ENCODE results near the gene FAM20C. TPM values are rescaled to one million over a fixed set of nuclear protein-coding genes. Genes with fewer than 3 reads are reported as not detected.

The FAM20C gene
- total and polyA plus RNA-seq, 10 of the 15 experiments (the other 5 are each of a cell fraction or from before 2014, with no cell fraction given), result 0.44 TPM; not detected in 9

DNA sequence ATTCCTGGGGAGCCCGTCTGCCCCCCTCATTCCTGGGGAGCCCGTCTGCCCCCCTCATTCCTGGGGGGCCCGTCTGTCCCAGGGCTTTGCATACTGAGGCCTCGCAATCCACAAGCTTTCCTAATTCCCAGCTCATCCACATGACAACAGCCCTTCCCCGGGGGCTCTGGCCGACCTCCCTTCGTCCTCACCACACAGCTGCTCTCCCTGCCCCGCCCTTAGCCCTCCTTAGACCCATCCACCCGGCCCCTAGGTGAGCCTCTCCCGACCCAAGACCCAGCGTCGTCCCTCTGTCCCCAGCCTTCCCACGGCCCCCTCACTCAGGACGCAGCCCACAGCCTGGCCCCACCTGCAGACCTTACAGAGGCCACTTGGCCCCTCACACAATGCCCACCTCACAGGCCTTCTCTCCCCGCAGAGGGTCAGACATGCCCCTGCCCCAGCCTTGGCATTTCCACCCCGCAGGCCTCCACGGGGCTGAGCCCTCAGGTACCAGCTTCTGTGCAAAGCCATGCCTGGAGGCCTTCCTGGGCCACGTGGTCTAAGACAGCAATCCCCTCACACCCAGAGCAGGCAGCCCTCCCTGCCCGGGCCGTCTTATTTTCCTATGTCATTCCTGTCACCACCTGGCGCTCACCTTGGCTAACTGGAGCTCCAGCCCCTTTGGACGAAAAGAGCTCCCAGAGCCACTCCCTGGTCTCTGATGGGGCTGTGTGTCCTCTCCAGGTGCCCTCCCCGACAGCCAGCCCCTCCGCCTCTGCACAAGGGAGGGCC lies 3.5 kb upstream of the FAM20C start (continued):
- TF ChIP-seq BCL11A (IDR thresholded peaks at IDR 0.05; ENCODE audit: low read depth, low read length) (no peak), YBX1 (IDR thresholded peaks at IDR 0.05) (no peak), TCF7 (IDR thresholded peaks at IDR 0.05; ENCODE audit: borderline replicate concordance) (no peak), EED (IDR thresholded peaks at IDR 0.05; ENCODE audit: low read depth) (no peak)
- TF ChIP-seq, protein P1, sequence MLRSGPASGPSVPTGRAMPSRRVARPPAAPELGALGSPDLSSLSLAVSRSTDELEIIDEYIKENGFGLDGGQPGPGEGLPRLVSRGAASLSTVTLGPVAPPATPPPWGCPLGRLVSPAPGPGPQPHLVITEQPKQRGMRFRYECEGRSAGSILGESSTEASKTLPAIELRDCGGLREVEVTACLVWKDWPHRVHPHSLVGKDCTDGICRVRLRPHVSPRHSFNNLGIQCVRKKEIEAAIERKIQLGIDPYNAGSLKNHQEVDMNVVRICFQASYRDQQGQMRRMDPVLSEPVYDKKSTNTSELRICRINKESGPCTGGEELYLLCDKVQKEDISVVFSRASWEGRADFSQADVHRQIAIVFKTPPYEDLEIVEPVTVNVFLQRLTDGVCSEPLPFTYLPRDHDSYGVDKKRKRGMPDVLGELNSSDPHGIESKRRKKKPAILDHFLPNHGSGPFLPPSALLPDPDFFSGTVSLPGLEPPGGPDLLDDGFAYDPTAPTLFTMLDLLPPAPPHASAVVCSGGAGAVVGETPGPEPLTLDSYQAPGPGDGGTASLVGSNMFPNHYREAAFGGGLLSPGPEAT (IDR thresholded peaks at IDR 0.05; ENCODE audit: low read depth), result no peak

DNA sequence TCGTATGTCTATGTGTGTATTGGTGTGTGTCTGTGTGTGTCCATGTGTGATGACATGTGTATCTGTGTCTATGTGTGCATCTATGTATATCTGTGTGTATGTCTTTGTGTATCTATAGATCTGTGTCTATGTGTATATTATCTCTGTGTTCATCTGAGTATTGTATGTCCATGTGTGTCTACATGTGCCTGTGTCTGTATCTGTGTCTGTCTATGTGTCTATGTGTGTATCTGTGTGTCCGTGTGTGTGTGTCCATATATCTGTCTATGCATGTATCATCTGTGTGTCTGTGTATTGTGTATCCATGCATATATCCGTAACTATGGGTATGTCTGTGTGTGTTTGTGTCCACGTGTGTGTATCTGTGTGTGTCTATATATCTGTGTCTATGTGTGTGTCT lies 2.7 kb upstream of the FAM20C start:
- Histone ChIP-seq H3K27ac (ENCODE audit: control insufficient read depth, insufficient read depth) (no peak overlapping the region), H3K36me3 (ENCODE audit: control insufficient read depth in 2 of 2, insufficient read depth in 2 of 2, low read length in 1 of 2) (no peaks in the 10 kb centered on the region), H3K27me3 (replicated peaks in 1 of 2; ENCODE audit: control insufficient read depth in 2 of 2, insufficient read depth in 2 of 2, low read length in 1 of 2) (no peaks in the 10 kb centered on the region), H2AFZ (ENCODE audit: control insufficient read depth, low read depth, low read length) (no peak overlapping the region), H3K9ac (ENCODE audit: control insufficient read depth, insufficient read depth, low read length) (no peak overlapping the region), H3K4me3 (no peak overlapping the region), H3K4me1 (ENCODE audit: control insufficient read depth, insufficient read depth, low read length) (no peaks in the 10 kb centered on the region), H4K20me1 (ENCODE audit: control insufficient read depth, insufficient read depth) (no peaks in the 10 kb centered on the region), H3K79me2 (ENCODE audit: control insufficient read depth, insufficient read depth, low read length) (no peaks in the 10 kb centered on the region), H3K4me2 (ENCODE audit: control insufficient read depth, insufficient read depth) (no peak overlapping the region), H3K9me3 (replicated peaks; ENCODE audit: control insufficient read depth, insufficient read depth, low read length) (no peaks in the 10 kb centered on the region)
- SMC1A ChIA-PET (ENCODE audit: uncharacterized antibody, unreplicated experiment), result no interaction called here
- ATAC-seq (no peak), DNase-seq (ENCODE audit: low read depth, low spot score) (no peak), FAIRE-seq (no peak)
- 33% methylated on average over 4 of the region's 4 CpGs for WGBS (ENCODE audit: insufficient coverage, insufficient replicate concordance, low lambda C conversion rate, missing lambda C conversion rate)
- RAD21 ChIA-PET (ENCODE audit: unreplicated experiment), result no interaction called here
- POLR2A ChIA-PET, result no interaction called here
- CTCF ChIA-PET, result no interaction called here
- TF ChIP-seq, protein P2, sequence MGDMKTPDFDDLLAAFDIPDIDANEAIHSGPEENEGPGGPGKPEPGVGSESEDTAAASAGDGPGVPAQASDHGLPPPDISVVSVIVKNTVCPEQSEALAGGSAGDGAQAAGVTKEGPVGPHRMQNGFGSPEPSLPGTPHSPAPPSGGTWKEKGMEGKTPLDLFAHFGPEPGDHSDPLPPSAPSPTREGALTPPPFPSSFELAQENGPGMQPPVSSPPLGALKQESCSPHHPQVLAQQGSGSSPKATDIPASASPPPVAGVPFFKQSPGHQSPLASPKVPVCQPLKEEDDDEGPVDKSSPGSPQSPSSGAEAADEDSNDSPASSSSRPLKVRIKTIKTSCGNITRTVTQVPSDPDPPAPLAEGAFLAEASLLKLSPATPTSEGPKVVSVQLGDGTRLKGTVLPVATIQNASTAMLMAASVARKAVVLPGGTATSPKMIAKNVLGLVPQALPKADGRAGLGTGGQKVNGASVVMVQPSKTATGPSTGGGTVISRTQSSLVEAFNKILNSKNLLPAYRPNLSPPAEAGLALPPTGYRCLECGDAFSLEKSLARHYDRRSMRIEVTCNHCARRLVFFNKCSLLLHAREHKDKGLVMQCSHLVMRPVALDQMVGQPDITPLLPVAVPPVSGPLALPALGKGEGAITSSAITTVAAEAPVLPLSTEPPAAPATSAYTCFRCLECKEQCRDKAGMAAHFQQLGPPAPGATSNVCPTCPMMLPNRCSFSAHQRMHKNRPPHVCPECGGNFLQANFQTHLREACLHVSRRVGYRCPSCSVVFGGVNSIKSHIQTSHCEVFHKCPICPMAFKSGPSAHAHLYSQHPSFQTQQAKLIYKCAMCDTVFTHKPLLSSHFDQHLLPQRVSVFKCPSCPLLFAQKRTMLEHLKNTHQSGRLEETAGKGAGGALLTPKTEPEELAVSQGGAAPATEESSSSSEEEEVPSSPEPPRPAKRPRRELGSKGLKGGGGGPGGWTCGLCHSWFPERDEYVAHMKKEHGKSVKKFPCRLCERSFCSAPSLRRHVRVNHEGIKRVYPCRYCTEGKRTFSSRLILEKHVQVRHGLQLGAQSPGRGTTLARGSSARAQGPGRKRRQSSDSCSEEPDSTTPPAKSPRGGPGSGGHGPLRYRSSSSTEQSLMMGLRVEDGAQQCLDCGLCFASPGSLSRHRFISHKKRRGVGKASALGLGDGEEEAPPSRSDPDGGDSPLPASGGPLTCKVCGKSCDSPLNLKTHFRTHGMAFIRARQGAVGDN (IDR thresholded peaks at IDR 0.05), result no peak
- TF ChIP-seq BHLHE40 (IDR thresholded peaks at IDR 0.05; ENCODE audit: borderline replicate concordance in 1 of 2, low read depth in 2 of 2, low read length in 1 of 2) (no peak), ETV6 (conservative IDR thresholded peaks at IDR 0.05 in 1 of 2, IDR thresholded peaks at IDR 0.05 in 1 of 2; ENCODE audit: borderline replicate concordance in 1 of 2, low read depth in 1 of 2) (no peak), FOS (IDR thresholded peaks at IDR 0.05; ENCODE audit: borderline replicate concordance, extremely low read depth, insufficient read length) (no peak), GATAD2B (conservative IDR thresholded peaks at IDR 0.05; ENCODE audit: low read depth) (no peak), CBX3 (IDR thresholded peaks at IDR 0.05; ENCODE audit: borderline replicate concordance, low read depth) (no peak), HDAC2 (IDR thresholded peaks at IDR 0.05) (no peak), RAD21 (IDR thresholded peaks at IDR 0.05; ENCODE audit: insufficient read depth, low read depth, low read length) (no peak), POLR2AphosphoS5 (IDR thresholded peaks at IDR 0.05; ENCODE audit: low read length) (no peak), PML (IDR thresholded peaks at IDR 0.05; ENCODE audit: low read length) (no peak)
- TF ChIP-seq, protein P3, sequence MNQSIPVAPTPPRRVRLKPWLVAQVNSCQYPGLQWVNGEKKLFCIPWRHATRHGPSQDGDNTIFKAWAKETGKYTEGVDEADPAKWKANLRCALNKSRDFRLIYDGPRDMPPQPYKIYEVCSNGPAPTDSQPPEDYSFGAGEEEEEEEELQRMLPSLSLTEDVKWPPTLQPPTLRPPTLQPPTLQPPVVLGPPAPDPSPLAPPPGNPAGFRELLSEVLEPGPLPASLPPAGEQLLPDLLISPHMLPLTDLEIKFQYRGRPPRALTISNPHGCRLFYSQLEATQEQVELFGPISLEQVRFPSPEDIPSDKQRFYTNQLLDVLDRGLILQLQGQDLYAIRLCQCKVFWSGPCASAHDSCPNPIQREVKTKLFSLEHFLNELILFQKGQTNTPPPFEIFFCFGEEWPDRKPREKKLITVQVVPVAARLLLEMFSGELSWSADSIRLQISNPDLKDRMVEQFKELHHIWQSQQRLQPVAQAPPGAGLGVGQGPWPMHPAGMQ (IDR thresholded peaks at IDR 0.05; ENCODE audit: borderline replicate concordance), result no peak
- no TSS peak for BruUV-seq (replicated peaks)
- in situ Hi-C loops (cut with MboI), result no loop called here
- intact Hi-C loops (cut with micrococcal nuclease; ENCODE audit: unreplicated experiment), result no loop called here
